ENCODE data around the gene NELL2.
"Not testable (repeated sequence)": the region's sequence is repeated elsewhere in the genome, so short reads cannot be mapped to it uniquely, and the experiment has no call there.

DNA sequence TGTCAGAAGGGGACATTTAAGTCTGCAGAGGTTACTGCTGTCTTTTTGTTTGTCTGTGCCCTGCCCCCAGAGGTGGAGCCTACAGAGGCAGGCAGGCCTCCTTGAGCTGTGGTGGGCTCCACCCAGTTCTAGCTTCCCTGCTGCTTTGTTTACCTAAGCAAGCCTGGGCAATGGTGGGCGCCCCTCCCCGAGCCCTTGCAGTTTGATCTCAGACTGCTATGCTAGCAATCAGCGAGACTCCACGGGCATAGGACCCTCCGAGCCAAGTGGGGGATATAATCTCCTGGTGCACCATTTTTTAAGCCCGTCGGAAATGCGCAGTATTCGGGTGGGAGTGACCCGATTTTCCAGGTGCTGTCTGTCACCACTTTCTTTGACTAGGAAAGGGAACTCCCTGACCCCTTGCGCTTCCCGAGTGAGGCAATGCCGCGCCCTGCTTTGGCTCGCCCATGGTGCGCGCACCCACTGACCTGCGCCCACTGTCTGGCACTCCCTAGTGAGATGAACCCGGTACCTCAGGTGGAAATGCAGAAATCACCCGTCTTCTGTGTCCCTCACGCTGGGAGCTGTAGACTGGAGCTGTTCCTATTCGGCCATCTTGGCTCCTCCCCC, 189.2 kb downstream of the NELL2 start:
- TF ChIP-seq, protein P1, sequence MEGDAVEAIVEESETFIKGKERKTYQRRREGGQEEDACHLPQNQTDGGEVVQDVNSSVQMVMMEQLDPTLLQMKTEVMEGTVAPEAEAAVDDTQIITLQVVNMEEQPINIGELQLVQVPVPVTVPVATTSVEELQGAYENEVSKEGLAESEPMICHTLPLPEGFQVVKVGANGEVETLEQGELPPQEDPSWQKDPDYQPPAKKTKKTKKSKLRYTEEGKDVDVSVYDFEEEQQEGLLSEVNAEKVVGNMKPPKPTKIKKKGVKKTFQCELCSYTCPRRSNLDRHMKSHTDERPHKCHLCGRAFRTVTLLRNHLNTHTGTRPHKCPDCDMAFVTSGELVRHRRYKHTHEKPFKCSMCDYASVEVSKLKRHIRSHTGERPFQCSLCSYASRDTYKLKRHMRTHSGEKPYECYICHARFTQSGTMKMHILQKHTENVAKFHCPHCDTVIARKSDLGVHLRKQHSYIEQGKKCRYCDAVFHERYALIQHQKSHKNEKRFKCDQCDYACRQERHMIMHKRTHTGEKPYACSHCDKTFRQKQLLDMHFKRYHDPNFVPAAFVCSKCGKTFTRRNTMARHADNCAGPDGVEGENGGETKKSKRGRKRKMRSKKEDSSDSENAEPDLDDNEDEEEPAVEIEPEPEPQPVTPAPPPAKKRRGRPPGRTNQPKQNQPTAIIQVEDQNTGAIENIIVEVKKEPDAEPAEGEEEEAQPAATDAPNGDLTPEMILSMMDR (conservative IDR thresholded peaks at IDR 0.05): not testable (repeated sequence)
- TF ChIP-seq ZFX (IDR thresholded peaks at IDR 0.05): not testable (repeated sequence)
